ENCODE data around the gene ANKRD44. TPM values are rescaled to one million over a fixed set of nuclear protein-coding genes. Genes with fewer than 3 reads are reported as not detected.

ANKRD44 gene
- total RNA-seq, 6 experiments from 2014 or later, result 3.8 to 5.7 (median 4.7) TPM

- Mint-ChIP-seq H3K4me1 (ENCODE audit: low read depth) (peaks cover 44% of the 10 kb centered on the region), H3K4me3 (no peak overlapping the region), H3K9me3 (no peaks in the 10 kb centered on the region), H3K27me3 (ENCODE audit: insufficient read depth) (no peaks in the 10 kb centered on the region), H3K36me3 (ENCODE audit: low read depth) (no peaks in the 10 kb centered on the region), H3K27ac (no peak overlapping the region)
- no peak for TF ChIP-seq CTCF (IDR thresholded peaks at IDR 0.05)
- no peak for DNase-seq
Observed at GRCh38 chr2:197126630-197127352, 183.8 kb downstream of the ANKRD44 start.

- no peaks in the 10 kb centered on the region for H3K36me3 Mint-ChIP-seq (ENCODE audit: low read depth)
- H3K4me1 Mint-ChIP-seq (ENCODE audit: low read depth), result peaks cover 40% of the 10 kb centered on the region
- H3K4me3 Mint-ChIP-seq, result peak overlapping the region; percentile 6; the same call in 1 of the 2 replicates
- H3K27ac Mint-ChIP-seq, result peak overlapping the region; percentile 1; the same call in 1 of the 2 replicates
- no peak for TF ChIP-seq CTCF (IDR thresholded peaks at IDR 0.05)
- H3K27me3 Mint-ChIP-seq (ENCODE audit: insufficient read depth), result no peaks in the 10 kb centered on the region
- peak; percentile 54 for DNase-seq
- no peaks in the 10 kb centered on the region for H3K9me3 Mint-ChIP-seq
Observed at GRCh38 chr2:197124639-197125390, 185.8 kb downstream of the ANKRD44 start.

- no peak overlapping the region for H3K4me3 Mint-ChIP-seq
- H3K36me3 Mint-ChIP-seq (ENCODE audit: low read depth), result no peaks in the 10 kb centered on the region
- no peaks in the 10 kb centered on the region for H3K9me3 Mint-ChIP-seq
- H3K4me1 Mint-ChIP-seq (ENCODE audit: low read depth), result peaks cover 24% of the 10 kb centered on the region
- no peaks in the 10 kb centered on the region; the same call in none of the 2 replicates for H3K27me3 Mint-ChIP-seq (ENCODE audit: insufficient read depth)
- no peak for DNase-seq
- H3K27ac Mint-ChIP-seq, result no peak overlapping the region
- no peak for TF ChIP-seq CTCF (IDR thresholded peaks at IDR 0.05)
Observed at GRCh38 chr2:197122821-197123220, 187.8 kb downstream of the ANKRD44 start.

GRCh38 chr2:197121756-197122385 lies 188.7 kb downstream of the ANKRD44 start:
- peaks cover 1% of the 10 kb centered on the region for H3K27me3 Mint-ChIP-seq (ENCODE audit: insufficient read depth)
- peaks cover 24% of the 10 kb centered on the region for H3K4me1 Mint-ChIP-seq (ENCODE audit: low read depth)
- H3K36me3 Mint-ChIP-seq (ENCODE audit: low read depth), result no peaks in the 10 kb centered on the region
- H3K4me3 Mint-ChIP-seq, result no peak overlapping the region
- no peaks in the 10 kb centered on the region for H3K9me3 Mint-ChIP-seq
- DNase-seq, result no peak
- no peak for TF ChIP-seq CTCF (IDR thresholded peaks at IDR 0.05)
- no peak overlapping the region for H3K27ac Mint-ChIP-seq

- peaks cover 1% of the 10 kb centered on the region for H3K27me3 Mint-ChIP-seq (ENCODE audit: insufficient read depth)
- no peaks in the 10 kb centered on the region for H3K9me3 Mint-ChIP-seq
- H3K4me3 Mint-ChIP-seq, result no peak overlapping the region
- H3K36me3 Mint-ChIP-seq (ENCODE audit: low read depth), result no peaks in the 10 kb centered on the region
- DNase-seq, result no peak
- TF ChIP-seq CTCF (IDR thresholded peaks at IDR 0.05), result no peak
- H3K4me1 Mint-ChIP-seq (ENCODE audit: low read depth), result peaks cover 24% of the 10 kb centered on the region
- H3K27ac Mint-ChIP-seq, result no peak overlapping the region
Observed at GRCh38 chr2:197121255-197121654, 189.3 kb downstream of the ANKRD44 start.

Data from HFFc6 (cell line).